GM23338 (cell line): Measurements from ENCODE around the gene USP5.

Experiments used
- POLR2AphosphoS5 ChIP-seq: IDR thresholded peaks from 2 replicates; pipeline ENCODE4 v1.6.1; 2016; ENCODE audit warnings: antibody characterized with exemption, low read depth
- TF ChIP-seq, protein P1 (sequence below), 2 experiments: fragments of 200-600 bp in 1 of 2; sonication (generic) in 1 of 2; conservative IDR thresholded peaks; 2 replicates each; pipeline versions ENCODE4 v1.5.1 to v1.6.1; 2016 to 2017; ENCODE audit warnings: antibody characterized with exemption in 2 of 2, low read depth in 2 of 2, mild to moderate bottlenecking in 2 of 2, moderate library complexity in 1 of 2

DNA sequence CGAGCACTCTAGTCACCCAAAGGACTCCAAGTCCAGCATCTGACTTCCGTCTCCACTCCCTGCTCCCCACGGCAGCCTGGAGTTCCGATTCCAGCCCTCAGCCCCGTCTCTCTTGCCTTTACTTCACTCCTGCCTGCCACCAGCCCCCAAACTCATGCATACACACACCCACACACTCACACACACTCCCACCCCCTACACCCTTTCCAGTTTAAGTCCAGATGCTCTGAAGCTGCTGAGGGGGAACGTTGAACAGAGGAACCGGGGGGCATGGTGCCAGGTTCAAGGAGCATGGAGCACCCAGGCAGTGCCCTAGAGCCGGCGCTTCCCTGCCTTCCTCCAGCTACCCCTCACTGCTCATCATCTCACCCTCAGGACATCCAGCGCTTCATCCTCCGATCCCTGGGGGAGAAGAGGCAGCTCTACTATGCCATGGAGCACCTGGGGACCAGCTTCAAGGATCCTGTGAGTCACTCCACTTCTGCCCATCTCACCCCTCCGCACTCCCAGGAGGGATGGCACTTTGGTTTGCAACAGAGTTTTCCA lies 20.4 kb upstream of the USP5 start:
- TF ChIP-seq, protein P1, sequence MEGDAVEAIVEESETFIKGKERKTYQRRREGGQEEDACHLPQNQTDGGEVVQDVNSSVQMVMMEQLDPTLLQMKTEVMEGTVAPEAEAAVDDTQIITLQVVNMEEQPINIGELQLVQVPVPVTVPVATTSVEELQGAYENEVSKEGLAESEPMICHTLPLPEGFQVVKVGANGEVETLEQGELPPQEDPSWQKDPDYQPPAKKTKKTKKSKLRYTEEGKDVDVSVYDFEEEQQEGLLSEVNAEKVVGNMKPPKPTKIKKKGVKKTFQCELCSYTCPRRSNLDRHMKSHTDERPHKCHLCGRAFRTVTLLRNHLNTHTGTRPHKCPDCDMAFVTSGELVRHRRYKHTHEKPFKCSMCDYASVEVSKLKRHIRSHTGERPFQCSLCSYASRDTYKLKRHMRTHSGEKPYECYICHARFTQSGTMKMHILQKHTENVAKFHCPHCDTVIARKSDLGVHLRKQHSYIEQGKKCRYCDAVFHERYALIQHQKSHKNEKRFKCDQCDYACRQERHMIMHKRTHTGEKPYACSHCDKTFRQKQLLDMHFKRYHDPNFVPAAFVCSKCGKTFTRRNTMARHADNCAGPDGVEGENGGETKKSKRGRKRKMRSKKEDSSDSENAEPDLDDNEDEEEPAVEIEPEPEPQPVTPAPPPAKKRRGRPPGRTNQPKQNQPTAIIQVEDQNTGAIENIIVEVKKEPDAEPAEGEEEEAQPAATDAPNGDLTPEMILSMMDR (conservative IDR thresholded peaks at IDR 0.05; ENCODE audit: low read depth in 2 of 2): no peak
- no peak for TF ChIP-seq POLR2AphosphoS5
